ENCODE measurements around the gene MBOAT1.

MBOAT1 gene

GRCh38 chr6:20233007-20233730 is 20.9 kb upstream of the MBOAT1 start:
- DNase-seq (ENCODE audit: low read depth) = no peak

- no peak for DNase-seq (ENCODE audit: low read depth)
Measured at GRCh38 chr6:20232188-20232587, 19.9 kb upstream of the MBOAT1 start.

- no peak for DNase-seq (ENCODE audit: low read depth)
Measured at GRCh38 chr6:20230401-20231119, 18.3 kb upstream of the MBOAT1 start.

GRCh38 chr6:20229881-20230280 is 17.6 kb upstream of the MBOAT1 start:
- no peak for DNase-seq (ENCODE audit: low read depth)

GRCh38 chr6:20227350-20227749 is 15.1 kb upstream of the MBOAT1 start:
- DNase-seq (ENCODE audit: low read depth) = no peak

GRCh38 chr6:20223141-20223540 is 10.9 kb upstream of the MBOAT1 start:
- no peak for DNase-seq (ENCODE audit: low read depth)

GRCh38 chr6:20221421-20221820 is 9.2 kb upstream of the MBOAT1 start:
- no peak for DNase-seq (ENCODE audit: low read depth)

- no peak for DNase-seq (ENCODE audit: low read depth)
Measured at GRCh38 chr6:20220359-20220758, 8.1 kb upstream of the MBOAT1 start.

GRCh38 chr6:20217891-20218290 is 5.6 kb upstream of the MBOAT1 start:
- DNase-seq (ENCODE audit: low read depth) = no peak

GRCh38 chr6:20217324-20217855 is 5.1 kb upstream of the MBOAT1 start:
- no peak for DNase-seq (ENCODE audit: low read depth)

GRCh38 chr6:20215310-20215709 is 3.0 kb upstream of the MBOAT1 start:
- no peak for DNase-seq (ENCODE audit: low read depth)

GRCh38 chr6:20213271-20213798 is 1.1 kb upstream of the MBOAT1 start:
- no peak for DNase-seq (ENCODE audit: low read depth)

GRCh38 chr6:20211941-20212391 is 303 bp downstream of the MBOAT1 start:
- DNase-seq (ENCODE audit: low read depth) = peak; percentile 26

GRCh38 chr6:20211037-20211940 is 980 bp downstream of the MBOAT1 start:
- DNase-seq (ENCODE audit: low read depth) = no peak

GRCh38 chr6:20210158-20210557 is 2.1 kb downstream of the MBOAT1 start:
- no peak for DNase-seq (ENCODE audit: low read depth)

GRCh38 chr6:20208687-20209378 is 3.4 kb downstream of the MBOAT1 start:
- no peak for DNase-seq (ENCODE audit: low read depth)

GRCh38 chr6:20207088-20207418 is 5.2 kb downstream of the MBOAT1 start:
- DNase-seq (ENCODE audit: low read depth) = no peak

- no peak for DNase-seq (ENCODE audit: low read depth)
Measured at GRCh38 chr6:20205722-20206161, 6.5 kb downstream of the MBOAT1 start.

GRCh38 chr6:20204512-20204894 is 7.8 kb downstream of the MBOAT1 start:
- DNase-seq (ENCODE audit: low read depth) = no peak

GRCh38 chr6:20203561-20204511 is 8.4 kb downstream of the MBOAT1 start:
- DNase-seq (ENCODE audit: low read depth) = no peak

Data from stimulated activated CD8-positive, alpha-beta memory T cell treated with anti-CD3 and anti-CD28 coated beads, Interleukin-4, amount 100 ng/mL, for 24 hours (primary cell).